HEK293T (cell line): ENCODE data around the gene PIEZO2.

Experiments used
- FOXK2 ChIP-seq: fragments of 450-650 bp; IDR thresholded peaks from 2 replicates; pipeline ENCODE4 v1.6.1; 2016; ENCODE audit warnings: mild to moderate bottlenecking
- FOXM1 ChIP-seq: fragments of 450-650 bp; IDR thresholded peaks from 2 replicates; pipeline ENCODE4 v1.6.1; 2017; ENCODE audit warnings: mild to moderate bottlenecking, borderline replicate concordance

DNA sequence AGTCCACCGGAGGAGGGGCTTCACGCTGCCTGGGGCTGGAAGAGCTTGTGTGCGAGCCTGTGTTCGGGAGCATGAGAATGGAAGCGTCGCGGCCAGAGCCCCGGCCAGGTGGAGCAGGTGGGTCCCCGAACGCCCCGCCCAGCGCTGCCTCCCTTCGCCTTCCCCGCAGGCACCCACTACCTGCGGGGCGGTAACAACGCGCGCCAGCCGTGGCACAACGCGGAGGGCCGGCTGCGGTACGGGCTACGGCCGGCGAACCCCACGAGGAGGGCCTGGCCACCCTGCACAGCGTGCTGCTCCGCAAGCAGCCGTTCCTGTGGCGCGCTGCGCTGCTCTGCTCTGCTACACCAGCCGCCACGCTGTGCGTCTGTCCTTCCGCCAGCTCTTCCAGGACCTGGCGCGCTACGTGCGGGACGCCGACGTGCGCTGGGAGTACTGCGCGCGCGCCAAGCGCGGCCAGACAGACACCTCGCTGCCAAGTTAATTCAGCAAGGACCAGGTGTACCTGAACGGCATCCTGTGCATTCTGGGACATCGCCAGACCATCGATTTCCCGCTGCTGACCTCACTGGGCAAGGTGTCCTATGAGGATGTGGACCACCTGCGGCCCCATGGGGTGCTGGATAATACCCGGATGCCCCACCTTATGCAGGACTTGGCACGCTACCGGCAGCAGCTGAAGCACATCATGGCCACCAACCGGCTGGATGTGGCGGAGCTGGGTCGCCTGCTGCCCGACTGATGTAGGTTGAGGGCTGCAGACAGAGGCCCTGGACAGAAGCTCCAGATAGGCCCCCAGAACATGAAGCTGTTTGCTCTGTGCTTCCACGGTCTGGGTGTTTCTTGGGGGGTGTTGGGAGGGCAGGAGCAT, 422.9 kb downstream of the PIEZO2 start:
- TF ChIP-seq FOXK2: no peak
- no peak for TF ChIP-seq FOXM1
